ENCODE data around the gene ATP1B1. TPM values are rescaled to one million over a fixed set of nuclear protein-coding genes. Genes with fewer than 3 reads are reported as not detected.

Gene ATP1B1
- total and polyA plus RNA-seq, 2 experiments from 2014 or later, result 51.0 to 73.4 TPM

DNA sequence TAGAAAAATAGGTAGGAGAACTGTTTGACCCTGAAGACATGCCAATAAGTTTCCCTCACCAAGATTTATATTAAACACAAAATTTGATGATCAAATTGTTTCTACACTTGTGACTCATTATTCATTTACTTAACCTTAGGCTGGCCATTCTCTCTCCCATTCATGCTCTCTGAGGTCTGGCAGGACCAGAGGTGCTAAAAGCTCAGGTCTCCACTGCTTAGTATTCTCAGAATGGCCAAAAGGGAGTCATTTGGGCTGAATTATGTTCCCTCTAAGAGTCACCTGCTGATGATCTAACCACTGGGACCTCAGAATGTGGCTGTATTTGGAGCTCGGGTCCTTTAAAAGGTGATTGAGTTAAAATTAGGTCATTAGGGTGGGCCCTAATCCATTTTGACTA is 47.1 kb upstream of the ATP1B1 start (continued):
- no peak for TF ChIP-seq REST (IDR thresholded peaks at IDR 0.05; ENCODE audit: unreplicated experiment)
- TF ChIP-seq, protein P1, sequence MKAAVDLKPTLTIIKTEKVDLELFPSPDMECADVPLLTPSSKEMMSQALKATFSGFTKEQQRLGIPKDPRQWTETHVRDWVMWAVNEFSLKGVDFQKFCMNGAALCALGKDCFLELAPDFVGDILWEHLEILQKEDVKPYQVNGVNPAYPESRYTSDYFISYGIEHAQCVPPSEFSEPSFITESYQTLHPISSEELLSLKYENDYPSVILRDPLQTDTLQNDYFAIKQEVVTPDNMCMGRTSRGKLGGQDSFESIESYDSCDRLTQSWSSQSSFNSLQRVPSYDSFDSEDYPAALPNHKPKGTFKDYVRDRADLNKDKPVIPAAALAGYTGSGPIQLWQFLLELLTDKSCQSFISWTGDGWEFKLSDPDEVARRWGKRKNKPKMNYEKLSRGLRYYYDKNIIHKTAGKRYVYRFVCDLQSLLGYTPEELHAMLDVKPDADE (IDR thresholded peaks at IDR 0.05), result no peak

DNA sequence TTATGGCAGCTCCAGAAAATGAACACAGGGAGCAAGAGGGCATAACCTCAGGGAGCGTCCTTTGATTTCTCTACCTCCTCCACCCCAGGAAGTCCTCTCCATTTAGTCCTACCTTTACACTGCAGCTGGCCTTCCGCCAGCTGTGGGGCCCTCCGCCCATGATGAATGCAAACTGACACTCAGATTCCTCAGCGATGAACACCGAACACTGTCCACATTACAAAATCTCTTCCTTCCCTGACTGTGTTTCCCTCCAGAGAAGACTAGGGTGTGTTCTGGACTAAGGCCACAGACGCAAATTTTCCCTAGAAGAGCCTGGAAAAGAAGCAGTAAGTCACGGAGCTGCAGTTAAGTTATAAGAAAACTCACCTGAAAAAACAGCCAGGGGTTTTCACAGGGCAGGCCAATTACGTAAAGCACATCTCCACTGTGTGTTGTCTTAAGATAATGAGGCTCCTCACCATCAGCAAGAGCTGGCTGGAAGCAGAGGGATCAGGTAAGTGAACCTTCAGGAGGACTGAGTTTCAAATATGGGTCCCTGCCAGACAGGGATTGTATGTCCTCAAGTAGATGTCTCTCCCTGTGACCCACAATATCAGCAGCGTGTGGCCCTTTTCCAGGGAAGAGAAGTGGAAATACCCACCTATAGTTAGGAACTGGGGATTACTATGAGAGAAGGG is 46.3 kb upstream of the ATP1B1 start:
- H3K9me3 Mint-ChIP-seq, result no peaks in the 10 kb centered on the region; the same call in 2 of the 3 replicates
- Histone ChIP-seq H4K20me1 (replicated peaks; ENCODE audit: insufficient read depth) (no peaks in the 10 kb centered on the region), H3F3A (replicated peaks; ENCODE audit: low read depth) (no peaks in the 10 kb centered on the region), H3K27me3 (ENCODE audit: insufficient read depth) (no peaks in the 10 kb centered on the region), H3K9me2 (ENCODE audit: insufficient read depth) (peaks cover 11% of the 10 kb centered on the region; the same call in 1 of the 2 replicates), H3K79me2 (replicated peaks; ENCODE audit: insufficient read depth) (no peaks in the 10 kb centered on the region), H3K27ac (ENCODE audit: low read depth) (no peak overlapping the region), H3K36me3 (ENCODE audit: insufficient read depth) (no peaks in the 10 kb centered on the region), H3K4me2 (no peak overlapping the region), H2AFZ (no peak overlapping the region), H3K4me3 (no peak overlapping the region), H3K4me1 (ENCODE audit: insufficient read depth) (no peaks in the 10 kb centered on the region)
- H3K36me3 Mint-ChIP-seq (ENCODE audit: low read depth), result no peaks in the 10 kb centered on the region
- H3K4me1 Mint-ChIP-seq, result no peaks in the 10 kb centered on the region
- ATAC-seq (no peak), DNase-seq (ENCODE audit: low spot score) (no peak)
- no peak overlapping the region for H3K4me3 Mint-ChIP-seq
- no peak for TF ChIP-seq ZNF114 (CRISPR knock-in tag; IDR thresholded peaks at IDR 0.05)
- TF ChIP-seq, protein P2, sequence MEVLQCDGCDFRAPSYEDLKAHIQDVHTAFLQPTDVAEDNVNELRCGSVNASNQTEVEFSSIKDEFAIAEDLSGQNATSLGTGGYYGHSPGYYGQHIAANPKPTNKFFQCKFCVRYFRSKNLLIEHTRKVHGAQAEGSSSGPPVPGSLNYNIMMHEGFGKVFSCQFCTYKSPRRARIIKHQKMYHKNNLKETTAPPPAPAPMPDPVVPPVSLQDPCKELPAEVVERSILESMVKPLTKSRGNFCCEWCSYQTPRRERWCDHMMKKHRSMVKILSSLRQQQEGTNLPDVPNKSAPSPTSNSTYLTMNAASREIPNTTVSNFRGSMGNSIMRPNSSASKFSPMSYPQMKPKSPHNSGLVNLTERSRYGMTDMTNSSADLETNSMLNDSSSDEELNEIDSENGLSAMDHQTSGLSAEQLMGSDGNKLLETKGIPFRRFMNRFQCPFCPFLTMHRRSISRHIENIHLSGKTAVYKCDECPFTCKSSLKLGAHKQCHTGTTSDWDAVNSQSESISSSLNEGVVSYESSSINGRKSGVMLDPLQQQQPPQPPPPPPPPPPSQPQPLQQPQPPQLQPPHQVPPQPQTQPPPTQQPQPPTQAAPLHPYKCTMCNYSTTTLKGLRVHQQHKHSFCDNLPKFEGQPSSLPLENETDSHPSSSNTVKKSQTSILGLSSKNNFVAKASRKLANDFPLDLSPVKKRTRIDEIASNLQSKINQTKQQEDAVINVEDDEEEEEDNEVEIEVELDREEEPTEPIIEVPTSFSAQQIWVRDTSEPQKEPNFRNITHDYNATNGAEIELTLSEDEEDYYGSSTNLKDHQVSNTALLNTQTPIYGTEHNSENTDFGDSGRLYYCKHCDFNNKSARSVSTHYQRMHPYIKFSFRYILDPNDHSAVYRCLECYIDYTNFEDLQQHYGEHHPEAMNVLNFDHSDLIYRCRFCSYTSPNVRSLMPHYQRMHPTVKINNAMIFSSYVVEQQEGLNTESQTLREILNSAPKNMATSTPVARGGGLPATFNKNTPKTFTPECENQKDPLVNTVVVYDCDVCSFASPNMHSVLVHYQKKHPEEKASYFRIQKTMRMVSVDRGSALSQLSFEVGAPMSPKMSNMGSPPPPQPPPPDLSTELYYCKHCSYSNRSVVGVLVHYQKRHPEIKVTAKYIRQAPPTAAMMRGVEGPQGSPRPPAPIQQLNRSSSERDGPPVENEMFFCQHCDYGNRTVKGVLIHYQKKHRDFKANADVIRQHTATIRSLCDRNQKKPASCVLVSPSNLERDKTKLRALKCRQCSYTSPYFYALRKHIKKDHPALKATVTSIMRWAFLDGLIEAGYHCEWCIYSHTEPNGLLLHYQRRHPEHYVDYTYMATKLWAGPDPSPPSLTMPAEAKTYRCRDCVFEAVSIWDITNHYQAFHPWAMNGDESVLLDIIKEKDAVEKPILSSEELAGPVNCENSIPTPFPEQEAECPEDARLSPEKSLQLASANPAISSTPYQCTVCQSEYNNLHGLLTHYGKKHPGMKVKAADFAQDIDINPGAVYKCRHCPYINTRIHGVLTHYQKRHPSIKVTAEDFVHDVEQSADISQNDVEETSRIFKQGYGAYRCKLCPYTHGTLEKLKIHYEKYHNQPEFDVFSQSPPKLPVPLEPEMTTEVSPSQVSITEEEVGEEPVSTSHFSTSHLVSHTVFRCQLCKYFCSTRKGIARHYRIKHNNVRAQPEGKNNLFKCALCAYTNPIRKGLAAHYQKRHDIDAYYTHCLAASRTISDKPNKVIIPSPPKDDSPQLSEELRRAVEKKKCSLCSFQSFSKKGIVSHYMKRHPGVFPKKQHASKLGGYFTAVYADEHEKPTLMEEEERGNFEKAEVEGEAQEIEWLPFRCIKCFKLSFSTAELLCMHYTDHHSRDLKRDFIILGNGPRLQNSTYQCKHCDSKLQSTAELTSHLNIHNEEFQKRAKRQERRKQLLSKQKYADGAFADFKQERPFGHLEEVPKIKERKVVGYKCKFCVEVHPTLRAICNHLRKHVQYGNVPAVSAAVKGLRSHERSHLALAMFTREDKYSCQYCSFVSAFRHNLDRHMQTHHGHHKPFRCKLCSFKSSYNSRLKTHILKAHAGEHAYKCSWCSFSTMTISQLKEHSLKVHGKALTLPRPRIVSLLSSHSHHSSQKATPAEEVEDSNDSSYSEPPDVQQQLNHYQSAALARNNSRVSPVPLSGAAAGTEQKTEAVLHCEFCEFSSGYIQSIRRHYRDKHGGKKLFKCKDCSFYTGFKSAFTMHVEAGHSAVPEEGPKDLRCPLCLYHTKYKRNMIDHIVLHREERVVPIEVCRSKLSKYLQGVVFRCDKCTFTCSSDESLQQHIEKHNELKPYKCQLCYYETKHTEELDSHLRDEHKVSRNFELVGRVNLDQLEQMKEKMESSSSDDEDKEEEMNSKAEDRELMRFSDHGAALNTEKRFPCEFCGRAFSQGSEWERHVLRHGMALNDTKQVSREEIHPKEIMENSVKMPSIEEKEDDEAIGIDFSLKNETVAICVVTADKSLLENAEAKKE (CRISPR knock-in tag; IDR thresholded peaks at IDR 0.05), result no peak
- TF ChIP-seq EZH2 (IDR thresholded peaks at IDR 0.05; ENCODE audit: low read depth, unreplicated experiment), result no peak
- no peak for TF ChIP-seq STAT1 (IDR thresholded peaks at IDR 0.05; ENCODE audit: unreplicated experiment)
- TF ChIP-seq REST (IDR thresholded peaks at IDR 0.05; ENCODE audit: unreplicated experiment), result no peak
- no peak for TF ChIP-seq ZNF331 (CRISPR knock-in tag; IDR thresholded peaks at IDR 0.05; ENCODE audit: low read depth)
- peaks cover 2% of the 10 kb centered on the region for H3K27me3 Mint-ChIP-seq (ENCODE audit: insufficient read depth, low read depth, poor library complexity)
- no peak overlapping the region for H3K27ac Mint-ChIP-seq

Measured in GM23338 (cell line).